GM18858 (cell line): ENCODE measurements around the gene ZNF488.
"Not testable (repeated sequence)": the region's sequence is repeated elsewhere in the genome, so short reads cannot be mapped to it uniquely, and the experiment has no call there.

Experiments
- ATAC-seq: cut with Tn5 transposase; IDR thresholded peaks from one replicate; pipeline ENCODE4 v1.9.1; 2021; ENCODE audit not compliant: unreplicated experiment

ZNF488 gene

DNA sequence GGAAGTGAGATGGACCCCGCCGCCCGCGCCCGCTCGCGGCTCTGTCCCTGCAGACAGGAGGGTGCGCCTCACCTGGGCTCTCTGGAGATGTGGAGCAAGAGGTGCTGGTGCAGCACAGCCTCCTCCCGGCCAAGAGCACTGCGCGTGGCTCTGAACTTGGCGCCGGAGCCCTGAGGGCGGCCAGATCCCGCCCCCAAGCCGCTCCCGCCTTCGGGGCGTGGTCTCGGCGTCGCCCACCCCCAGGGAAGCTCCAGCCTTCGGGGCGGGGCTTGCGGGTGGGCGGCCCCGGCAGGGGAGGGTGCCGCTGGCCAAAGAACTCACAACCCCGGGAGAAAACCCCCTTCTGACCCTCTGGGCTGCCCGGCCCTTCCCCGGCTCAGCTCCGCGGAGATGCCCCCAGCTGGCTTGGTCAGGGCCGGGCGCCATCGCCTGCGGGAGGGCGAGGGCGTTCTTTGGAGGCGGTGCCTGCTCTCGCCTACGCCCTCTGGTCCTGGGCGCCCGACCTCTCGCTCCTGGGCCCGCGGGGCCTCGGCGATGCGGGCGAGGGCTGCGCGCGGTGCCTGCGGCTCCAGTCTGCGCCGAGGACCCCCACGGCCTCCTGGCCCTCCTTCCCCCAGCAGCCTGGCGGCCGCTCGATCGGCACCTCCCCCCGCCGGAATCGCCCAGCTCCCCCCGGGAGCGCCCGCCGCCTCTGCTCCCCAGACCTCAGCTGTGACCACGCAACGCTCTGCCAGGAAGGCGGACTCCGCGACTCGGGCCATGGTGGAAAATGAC lies at the start of gene ZNF488:
Gene ZNF488 (minus strand): TSS at position 146 of the 774 bp plus-strand sequence. CDS start 15,464 bp downstream, outside the sequence.
- ATAC-seq: peak; percentile 73

DNA sequence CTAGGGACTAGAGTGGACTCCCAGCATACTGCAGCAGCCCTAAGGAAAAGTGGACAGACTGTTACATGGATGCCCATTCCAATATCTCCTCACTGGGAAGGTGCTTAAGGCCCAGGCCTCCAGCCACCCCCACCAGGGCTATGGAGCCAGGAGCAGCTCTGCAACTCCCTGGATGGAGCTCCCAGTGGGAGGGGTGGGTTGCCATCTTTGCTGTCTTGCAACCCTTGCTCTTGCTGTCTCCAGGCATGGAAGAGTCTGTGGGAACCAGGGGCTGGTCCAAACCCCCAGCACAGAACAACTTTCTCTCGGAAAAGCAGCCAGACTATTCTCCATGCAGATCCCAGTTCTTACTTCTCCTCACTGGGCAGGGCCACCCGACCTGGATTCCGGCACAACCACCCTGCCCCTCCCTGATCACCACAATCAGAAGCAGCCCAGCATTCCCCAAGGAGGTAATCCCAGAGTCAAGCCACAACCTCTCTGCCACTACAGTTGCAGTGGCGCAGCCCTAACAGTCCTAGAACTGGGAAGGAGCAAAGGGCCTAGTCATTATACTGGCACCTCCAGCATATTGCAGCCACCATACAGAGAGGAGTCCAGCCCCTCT lies 41.8 kb upstream of the ZNF488 start:
- ATAC-seq: no peak

- ATAC-seq: no peak
These were observed 40.1 kb upstream of the ZNF488 start for GRCh38 chr10:47424231-47424630.

- ATAC-seq: no peak
These were observed 39.4 kb upstream of the ZNF488 start for GRCh38 chr10:47423476-47423875.

- no peak for ATAC-seq
These were observed 37.2 kb upstream of the ZNF488 start for GRCh38 chr10:47421057-47421952.

DNA sequence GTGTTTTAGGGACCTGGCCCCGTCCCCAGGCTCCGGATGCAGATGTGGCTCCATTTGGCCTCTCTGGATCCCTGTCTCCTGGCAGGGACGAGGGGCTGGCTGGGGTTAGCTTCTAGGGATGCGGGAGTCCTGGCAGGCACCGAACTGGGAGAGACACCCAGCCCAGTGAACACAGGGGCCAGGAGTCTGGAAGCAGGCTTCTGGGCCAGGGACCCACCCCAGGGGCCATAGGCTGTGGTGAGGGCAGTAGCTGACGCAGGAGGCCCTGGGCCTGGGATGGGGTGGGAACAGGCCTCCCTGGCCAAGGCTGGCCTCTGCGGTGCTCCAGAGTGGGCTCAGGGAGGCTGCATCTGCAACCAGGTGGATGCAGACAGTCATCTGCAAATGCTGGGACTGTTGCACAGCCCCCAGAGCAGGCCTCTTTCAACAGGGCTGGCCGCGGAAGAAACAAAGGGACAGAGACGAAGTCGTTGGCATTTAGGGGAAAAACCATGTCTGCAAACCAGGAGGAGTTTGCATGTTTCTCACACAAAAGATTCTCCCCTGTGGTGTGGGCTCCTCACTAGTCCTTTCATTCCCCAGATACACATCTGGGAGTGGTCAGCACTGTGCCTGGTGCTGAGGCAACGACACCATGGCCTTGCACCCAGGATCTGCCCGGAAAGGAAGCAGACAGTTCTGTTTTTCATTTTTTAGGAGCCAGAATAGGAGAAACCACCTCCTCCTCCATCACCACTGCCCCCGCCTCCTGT lies 36.4 kb upstream of the ZNF488 start:
- no peak for ATAC-seq

GRCh38 chr10:47419421-47419820 lies 35.3 kb upstream of the ZNF488 start:
- no peak for ATAC-seq

- no peak for ATAC-seq
These were observed 34.9 kb upstream of the ZNF488 start for GRCh38 chr10:47418966-47419365.

DNA sequence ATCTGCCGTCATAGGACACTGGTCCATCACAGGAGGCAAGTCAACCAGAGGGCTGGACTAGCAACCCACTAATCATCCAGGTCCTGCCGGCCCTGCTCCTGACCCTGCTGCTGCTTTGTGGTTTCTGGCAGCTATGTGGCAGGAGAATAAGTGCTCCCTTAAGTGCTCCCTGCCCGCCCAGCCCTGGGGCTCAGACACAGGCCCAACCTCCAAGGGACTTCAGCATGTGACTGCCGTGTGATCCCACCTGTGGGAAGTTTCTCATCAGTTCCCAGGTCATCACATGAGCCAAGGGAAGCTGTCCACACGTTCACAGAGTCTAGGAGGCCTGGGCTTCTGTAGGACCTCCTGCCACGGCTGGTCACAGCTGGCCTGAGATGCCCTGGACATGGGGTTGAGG lies 34.2 kb upstream of the ZNF488 start:
- ATAC-seq: no peak

DNA sequence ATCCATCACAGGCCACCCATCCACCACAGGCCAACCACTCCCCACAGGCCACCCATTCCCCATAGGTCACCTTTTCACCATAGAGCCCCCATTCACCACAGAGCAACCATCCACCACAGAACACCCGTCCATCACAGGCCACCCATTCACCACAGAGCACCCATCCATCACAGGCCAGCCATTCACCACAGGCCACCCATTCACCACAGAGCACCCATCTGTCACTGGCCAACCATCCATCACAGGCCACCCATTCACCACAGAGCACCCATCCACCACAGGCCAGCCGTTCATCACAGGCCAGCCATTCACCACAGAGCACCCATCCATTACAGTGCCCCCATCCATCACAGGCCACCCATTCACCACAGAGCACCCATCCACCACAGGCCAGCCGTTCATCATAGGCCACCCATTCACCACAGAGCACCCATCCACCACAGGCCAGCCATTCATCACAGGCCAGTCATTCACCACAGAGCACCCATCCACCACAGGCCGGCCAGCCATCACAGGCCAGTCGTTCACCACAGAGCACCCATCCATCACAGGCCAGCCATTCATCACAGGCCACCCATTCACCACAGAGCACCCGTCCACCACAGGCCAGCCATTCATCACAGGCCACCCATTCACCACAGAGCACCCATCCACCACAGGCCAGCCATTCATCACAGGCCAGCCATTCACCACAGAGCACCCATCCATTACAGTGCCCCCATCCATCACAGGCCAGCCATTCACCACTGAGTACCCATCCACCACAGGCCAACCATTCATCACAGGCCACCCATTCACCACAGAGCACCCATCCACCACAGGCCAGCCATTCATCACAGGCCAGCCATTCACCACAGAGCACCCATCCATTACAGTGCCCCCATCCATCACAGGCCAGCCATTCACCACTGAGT lies 32.5 kb upstream of the ZNF488 start:
- ATAC-seq: not testable (repeated sequence)

GRCh38 chr10:47415520-47416304 lies 31.6 kb upstream of the ZNF488 start:
- no peak for ATAC-seq

- ATAC-seq: no peak
These were observed 30.8 kb upstream of the ZNF488 start for GRCh38 chr10:47414752-47415519.

DNA sequence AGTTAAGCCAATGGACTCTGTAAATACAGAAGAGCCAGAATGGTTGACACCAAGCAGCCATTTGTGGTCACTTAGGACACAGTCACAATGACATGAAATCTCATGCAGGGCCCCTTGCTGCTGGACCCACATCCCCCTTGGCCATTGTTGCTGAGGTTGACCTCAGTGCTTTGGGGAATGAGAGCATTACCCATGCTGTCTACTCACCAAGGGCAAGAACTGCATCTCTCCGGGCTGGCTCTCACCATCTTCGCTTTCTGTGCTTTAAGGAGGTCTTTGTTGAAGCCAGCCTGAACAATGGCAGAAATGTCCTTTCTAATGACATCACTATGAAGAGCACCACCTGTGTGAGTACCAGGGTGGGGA lies 30.1 kb upstream of the ZNF488 start:
- no peak for ATAC-seq

DNA sequence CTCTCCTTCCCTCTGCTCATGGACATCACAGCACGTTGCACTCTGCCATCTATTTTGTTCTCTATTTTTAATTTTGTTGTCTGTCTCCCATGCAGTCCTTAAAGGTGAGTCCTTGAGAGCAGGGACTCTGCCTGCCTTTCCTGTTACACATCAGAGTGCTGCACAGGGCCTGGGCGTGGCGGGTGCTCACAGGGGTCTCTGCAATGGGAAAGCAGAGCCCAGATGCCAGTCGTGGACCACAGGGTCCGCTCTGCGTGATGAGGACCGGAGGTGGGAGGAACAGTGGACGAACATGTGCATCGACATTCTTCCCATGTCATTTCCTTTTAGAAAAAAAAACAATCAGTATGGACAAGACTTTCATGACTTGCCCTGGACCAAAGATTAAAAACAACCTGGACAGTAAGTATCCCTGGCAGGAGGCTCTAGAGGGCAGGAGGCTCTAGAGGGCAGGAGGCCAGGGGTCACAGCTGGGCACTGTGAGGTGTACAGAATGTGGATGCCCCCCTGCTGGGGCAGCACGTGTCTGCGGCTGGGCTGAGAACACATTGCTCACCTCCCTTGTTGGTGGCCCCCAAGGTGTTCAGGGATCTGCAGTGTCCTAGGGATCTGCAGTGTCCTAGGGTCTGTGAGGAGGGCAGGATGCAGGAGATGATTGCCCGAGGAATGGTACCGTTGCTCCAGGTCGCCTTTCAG lies 29.6 kb upstream of the ZNF488 start:
- ATAC-seq: no peak

- ATAC-seq: no peak
These were observed 28.8 kb upstream of the ZNF488 start for GRCh38 chr10:47412869-47413268.

- ATAC-seq: no peak
These were observed 28.2 kb upstream of the ZNF488 start for GRCh38 chr10:47412177-47412730.

DNA sequence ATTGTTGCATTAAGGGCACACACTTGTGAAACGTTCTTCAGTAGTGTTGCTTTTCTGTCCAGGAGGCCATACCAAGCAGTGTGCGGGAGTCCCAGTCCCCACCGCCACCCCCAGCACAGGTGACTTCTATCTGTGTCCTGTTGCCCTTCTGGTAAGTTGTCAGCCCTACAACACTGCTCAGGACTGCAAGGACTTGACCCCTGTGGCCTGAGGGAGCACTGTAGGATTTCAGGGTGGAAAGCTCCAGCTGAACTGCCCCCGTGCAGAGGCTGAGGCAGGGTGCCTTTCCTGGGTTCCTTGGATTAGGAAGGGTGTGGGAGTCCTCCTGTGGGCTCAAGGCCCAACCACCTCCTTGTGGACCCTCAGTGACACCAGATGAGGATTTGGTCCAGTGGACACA lies 26.8 kb upstream of the ZNF488 start:
- no peak for ATAC-seq

DNA sequence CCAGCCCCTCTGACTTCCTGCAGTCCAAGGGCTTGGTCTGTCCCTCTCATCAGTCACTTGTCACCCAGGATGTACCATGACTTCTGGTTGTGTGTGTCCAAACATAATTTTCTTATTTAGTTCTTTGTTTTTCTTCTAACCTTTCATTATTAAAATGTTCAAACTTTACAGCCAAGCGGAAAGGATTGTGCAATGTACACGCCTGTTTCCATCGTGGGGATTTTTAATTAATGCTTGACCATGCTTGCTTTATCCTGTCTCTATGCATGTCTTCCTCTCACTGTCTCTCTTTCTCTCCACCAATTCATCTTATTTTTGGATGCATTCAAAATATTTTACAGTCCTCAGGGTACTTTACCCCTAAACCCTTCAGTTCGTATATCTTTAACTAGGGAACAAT lies 26.2 kb upstream of the ZNF488 start:
- no peak for ATAC-seq
